Measurements from ENCODE around the gene OSBPL10. TPM values are rescaled to one million over a fixed set of nuclear protein-coding genes. Genes with fewer than 3 reads are reported as not detected.

OSBPL10 gene
- total RNA-seq, 1 donor from 2014 or later: 3.8 TPM

DNA sequence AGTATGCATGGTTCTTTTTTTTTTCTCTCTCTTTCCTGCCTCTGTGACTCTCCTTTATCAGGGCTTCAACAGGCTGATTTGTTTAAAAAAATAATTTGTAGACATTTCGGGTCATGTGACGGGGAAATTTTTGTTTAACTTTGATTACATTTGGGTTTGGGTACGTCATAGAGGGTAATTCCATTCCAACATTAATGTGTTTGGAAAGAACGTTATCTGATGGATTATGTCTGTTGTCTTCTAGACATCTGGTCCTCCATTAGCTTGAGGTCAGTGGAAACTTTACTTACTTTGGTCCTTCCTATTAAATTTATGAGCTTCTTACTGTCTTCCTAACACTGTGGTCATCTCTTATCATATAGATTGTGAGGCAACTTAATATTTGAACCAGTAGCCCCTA, 367.4 kb downstream of the OSBPL10 start:
- no peaks in the 10 kb centered on the region for H3K36me3 Mint-ChIP-seq (ENCODE audit: unreplicated experiment)

DNA sequence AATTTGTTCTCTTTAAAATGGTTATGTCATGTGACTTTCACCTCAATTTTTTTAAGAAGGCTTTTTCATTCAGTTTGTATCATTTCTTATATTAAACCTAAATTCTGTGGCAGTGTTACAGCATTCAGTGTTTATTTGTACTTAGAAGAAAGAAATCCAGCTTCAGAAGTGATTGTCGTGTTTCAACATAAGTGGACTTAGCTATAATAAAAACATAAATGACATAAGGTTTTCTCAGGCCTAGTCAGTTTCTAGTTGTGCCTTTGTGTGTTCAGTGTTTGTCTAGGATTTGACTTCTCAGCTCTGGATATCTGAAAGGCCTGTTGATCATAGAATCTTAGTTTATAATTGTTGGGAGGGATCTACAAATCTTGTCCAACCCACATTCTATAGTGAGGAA, 367.9 kb downstream of the OSBPL10 start:
- no peaks in the 10 kb centered on the region for H3K27me3 Mint-ChIP-seq (ENCODE audit: unreplicated experiment)
- no peak overlapping the region for H3K27ac Mint-ChIP-seq (ENCODE audit: unreplicated experiment)
- no peaks in the 10 kb centered on the region for H3K9me3 Mint-ChIP-seq (ENCODE audit: unreplicated experiment)
- DNase-seq: no peak
- H3K4me3 Mint-ChIP-seq (ENCODE audit: unreplicated experiment): no peak overlapping the region
- H3K36me3 Mint-ChIP-seq (ENCODE audit: unreplicated experiment): peaks cover 2% of the 10 kb centered on the region
- H3K4me1 Mint-ChIP-seq (ENCODE audit: low read depth, unreplicated experiment): no peaks in the 10 kb centered on the region
- TF ChIP-seq, protein P1, sequence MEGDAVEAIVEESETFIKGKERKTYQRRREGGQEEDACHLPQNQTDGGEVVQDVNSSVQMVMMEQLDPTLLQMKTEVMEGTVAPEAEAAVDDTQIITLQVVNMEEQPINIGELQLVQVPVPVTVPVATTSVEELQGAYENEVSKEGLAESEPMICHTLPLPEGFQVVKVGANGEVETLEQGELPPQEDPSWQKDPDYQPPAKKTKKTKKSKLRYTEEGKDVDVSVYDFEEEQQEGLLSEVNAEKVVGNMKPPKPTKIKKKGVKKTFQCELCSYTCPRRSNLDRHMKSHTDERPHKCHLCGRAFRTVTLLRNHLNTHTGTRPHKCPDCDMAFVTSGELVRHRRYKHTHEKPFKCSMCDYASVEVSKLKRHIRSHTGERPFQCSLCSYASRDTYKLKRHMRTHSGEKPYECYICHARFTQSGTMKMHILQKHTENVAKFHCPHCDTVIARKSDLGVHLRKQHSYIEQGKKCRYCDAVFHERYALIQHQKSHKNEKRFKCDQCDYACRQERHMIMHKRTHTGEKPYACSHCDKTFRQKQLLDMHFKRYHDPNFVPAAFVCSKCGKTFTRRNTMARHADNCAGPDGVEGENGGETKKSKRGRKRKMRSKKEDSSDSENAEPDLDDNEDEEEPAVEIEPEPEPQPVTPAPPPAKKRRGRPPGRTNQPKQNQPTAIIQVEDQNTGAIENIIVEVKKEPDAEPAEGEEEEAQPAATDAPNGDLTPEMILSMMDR (IDR thresholded peaks at IDR 0.05; ENCODE audit: partially characterized antibody, unreplicated experiment): no peak

More for the DNA sequence above, 367.4 kb downstream of the OSBPL10 start:
- Mint-ChIP-seq H3K27me3 (ENCODE audit: unreplicated experiment) (no peaks in the 10 kb centered on the region), H3K9me3 (ENCODE audit: unreplicated experiment) (no peaks in the 10 kb centered on the region), H3K27ac (ENCODE audit: unreplicated experiment) (no peak overlapping the region), H3K4me1 (ENCODE audit: low read depth, unreplicated experiment) (no peaks in the 10 kb centered on the region), H3K4me3 (ENCODE audit: unreplicated experiment) (no peak overlapping the region)
- TF ChIP-seq, protein P1 (IDR thresholded peaks at IDR 0.05; ENCODE audit: partially characterized antibody, unreplicated experiment): no peak
- DNase-seq: no peak

Other genes with a start within 250 kb of the OSBPL10 start
- gene ZNF860, start 488 bp upstream of the OSBPL10 start, total RNA-seq (ENCODE audit: unreplicated experiment): not detected
- gene GPD1L, start 125.4 kb upstream of the OSBPL10 start, total RNA-seq (ENCODE audit: unreplicated experiment): 9.1 TPM

All from glutamatergic neuron (in vitro differentiated cells).